Gastroesophageal sphincter (tissue), 3 donors: ENCODE data around the gene GAS2L1.

ENCODE experiments used
- EP300 ChIP-seq: sonication (generic); formaldehyde crosslinking; IDR thresholded peaks from one replicate; pipeline ENCODE4 v1.6.1; 2017; ENCODE audit warnings: antibody characterized with exemption, mild to moderate bottlenecking
- POLR2A ChIP-seq, 2 donors: fragments of 450-650 bp; IDR thresholded peaks; one replicate each; pipeline ENCODE4 v1.6.1; 2017; ENCODE audit warnings: antibody characterized with exemption in 2 of 2, mild to moderate bottlenecking in 2 of 2, moderate library complexity in 1 of 2
- POLR2AphosphoS5 ChIP-seq: sonication (generic); formaldehyde crosslinking; IDR thresholded peaks from one replicate; pipeline ENCODE4 v1.6.1; 2017; ENCODE audit warnings: antibody characterized with exemption
- TF ChIP-seq, protein P1 (sequence below), 4 experiments: fragments of 200-600 bp in 2 of 4; fragments of 450-650 bp in 2 of 4; sonication (generic) in 1 of 4; IDR thresholded peaks; one replicate each; pipeline ENCODE4 v1.5.1; 2017 to 2019; ENCODE audit warnings: antibody characterized with exemption in 4 of 4, mild to moderate bottlenecking in 2 of 4, moderate library complexity in 2 of 4

DNA sequence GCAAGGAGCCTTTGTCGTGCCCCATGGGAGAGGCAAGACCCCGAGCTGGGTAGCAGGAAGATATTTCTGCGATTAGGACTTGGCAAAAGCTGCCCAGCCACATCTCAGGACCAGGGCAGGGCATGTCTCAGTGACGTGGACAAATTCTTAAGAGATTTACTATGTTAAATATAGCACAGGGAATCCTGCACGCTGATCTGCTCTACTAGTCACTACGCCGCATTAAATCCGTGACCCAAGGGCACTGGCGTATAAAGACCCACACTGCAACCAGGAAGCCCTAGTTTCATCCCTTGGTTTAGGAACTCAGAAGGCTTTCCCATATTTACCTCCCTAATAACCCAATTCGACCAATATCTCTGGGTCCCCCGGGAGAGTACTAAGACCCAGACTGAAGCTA lies 46.8 kb downstream of the GAS2L1 start:
- no peak for TF ChIP-seq POLR2AphosphoS5
- TF ChIP-seq POLR2A (IDR thresholded peaks at IDR 0.05), result no peak
- TF ChIP-seq, protein P1, sequence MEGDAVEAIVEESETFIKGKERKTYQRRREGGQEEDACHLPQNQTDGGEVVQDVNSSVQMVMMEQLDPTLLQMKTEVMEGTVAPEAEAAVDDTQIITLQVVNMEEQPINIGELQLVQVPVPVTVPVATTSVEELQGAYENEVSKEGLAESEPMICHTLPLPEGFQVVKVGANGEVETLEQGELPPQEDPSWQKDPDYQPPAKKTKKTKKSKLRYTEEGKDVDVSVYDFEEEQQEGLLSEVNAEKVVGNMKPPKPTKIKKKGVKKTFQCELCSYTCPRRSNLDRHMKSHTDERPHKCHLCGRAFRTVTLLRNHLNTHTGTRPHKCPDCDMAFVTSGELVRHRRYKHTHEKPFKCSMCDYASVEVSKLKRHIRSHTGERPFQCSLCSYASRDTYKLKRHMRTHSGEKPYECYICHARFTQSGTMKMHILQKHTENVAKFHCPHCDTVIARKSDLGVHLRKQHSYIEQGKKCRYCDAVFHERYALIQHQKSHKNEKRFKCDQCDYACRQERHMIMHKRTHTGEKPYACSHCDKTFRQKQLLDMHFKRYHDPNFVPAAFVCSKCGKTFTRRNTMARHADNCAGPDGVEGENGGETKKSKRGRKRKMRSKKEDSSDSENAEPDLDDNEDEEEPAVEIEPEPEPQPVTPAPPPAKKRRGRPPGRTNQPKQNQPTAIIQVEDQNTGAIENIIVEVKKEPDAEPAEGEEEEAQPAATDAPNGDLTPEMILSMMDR (IDR thresholded peaks at IDR 0.05), result no peak
- TF ChIP-seq EP300, result no peak
